ENCODE measurements around the gene CHMP1A. TPM values are rescaled to one million over a fixed set of nuclear protein-coding genes. Genes with fewer than 3 reads are reported as not detected.

Gene CHMP1A
- total RNA-seq, 1 donor from 2014 or later: 106 TPM

GRCh38 chr16:89602952-89603590, 54.4 kb downstream of the CHMP1A start:
- no peak overlapping the region for H3K4me3 Mint-ChIP-seq
- H3K27me3 Mint-ChIP-seq (ENCODE audit: low read depth): peaks cover 3% of the 10 kb centered on the region
- H3K4me1 Mint-ChIP-seq: peaks cover 8% of the 10 kb centered on the region
- TF ChIP-seq, protein P1, sequence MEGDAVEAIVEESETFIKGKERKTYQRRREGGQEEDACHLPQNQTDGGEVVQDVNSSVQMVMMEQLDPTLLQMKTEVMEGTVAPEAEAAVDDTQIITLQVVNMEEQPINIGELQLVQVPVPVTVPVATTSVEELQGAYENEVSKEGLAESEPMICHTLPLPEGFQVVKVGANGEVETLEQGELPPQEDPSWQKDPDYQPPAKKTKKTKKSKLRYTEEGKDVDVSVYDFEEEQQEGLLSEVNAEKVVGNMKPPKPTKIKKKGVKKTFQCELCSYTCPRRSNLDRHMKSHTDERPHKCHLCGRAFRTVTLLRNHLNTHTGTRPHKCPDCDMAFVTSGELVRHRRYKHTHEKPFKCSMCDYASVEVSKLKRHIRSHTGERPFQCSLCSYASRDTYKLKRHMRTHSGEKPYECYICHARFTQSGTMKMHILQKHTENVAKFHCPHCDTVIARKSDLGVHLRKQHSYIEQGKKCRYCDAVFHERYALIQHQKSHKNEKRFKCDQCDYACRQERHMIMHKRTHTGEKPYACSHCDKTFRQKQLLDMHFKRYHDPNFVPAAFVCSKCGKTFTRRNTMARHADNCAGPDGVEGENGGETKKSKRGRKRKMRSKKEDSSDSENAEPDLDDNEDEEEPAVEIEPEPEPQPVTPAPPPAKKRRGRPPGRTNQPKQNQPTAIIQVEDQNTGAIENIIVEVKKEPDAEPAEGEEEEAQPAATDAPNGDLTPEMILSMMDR (IDR thresholded peaks at IDR 0.05; ENCODE audit: unreplicated experiment): no peak
- H3K27ac Mint-ChIP-seq: peak overlapping the region; percentile 68
- H3K9me3 Mint-ChIP-seq: no peaks in the 10 kb centered on the region
- DNase-seq (ENCODE audit: low spot score in 2 of 2, unreplicated experiment in 2 of 2): no peak
- no peaks in the 10 kb centered on the region for H3K36me3 Mint-ChIP-seq

- H3K9me3 Mint-ChIP-seq: no peaks in the 10 kb centered on the region
- no peaks in the 10 kb centered on the region for H3K36me3 Mint-ChIP-seq
- peak overlapping the region; percentile 68 for H3K27ac Mint-ChIP-seq
- DNase-seq (ENCODE audit: low spot score in 2 of 2, unreplicated experiment in 2 of 2): peak; percentile 53 to 67
- TF ChIP-seq, protein P1 (IDR thresholded peaks at IDR 0.05; ENCODE audit: unreplicated experiment): no peak
- H3K4me1 Mint-ChIP-seq: peaks cover 8% of the 10 kb centered on the region
- no peak overlapping the region for H3K4me3 Mint-ChIP-seq
- H3K27me3 Mint-ChIP-seq (ENCODE audit: low read depth): peaks cover 3% of the 10 kb centered on the region
These were observed 55.1 kb downstream of the CHMP1A start for GRCh38 chr16:89602273-89602951.

DNA sequence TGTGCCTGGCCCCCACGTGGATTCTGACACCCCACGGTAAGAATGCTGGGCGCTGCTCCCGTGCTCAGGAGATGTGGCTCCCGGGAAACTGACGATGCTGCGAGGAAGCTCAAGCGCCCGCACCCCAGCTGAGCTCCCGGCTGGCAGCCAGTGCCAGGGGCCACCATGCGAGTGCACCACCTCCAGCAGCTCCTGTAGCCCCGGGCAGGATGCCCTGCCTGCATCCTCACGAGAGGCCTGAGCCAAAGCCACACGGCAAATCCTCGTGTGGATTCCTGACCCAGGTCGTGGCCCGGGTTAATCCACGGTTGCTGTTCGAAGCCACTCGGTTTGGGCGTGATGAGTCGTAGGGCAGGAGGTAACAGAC, 55.6 kb downstream of the CHMP1A start:
- DNase-seq (ENCODE audit: low spot score in 2 of 2, unreplicated experiment in 2 of 2): no peak
- H3K4me1 Mint-ChIP-seq: peaks cover 8% of the 10 kb centered on the region
- H3K4me3 Mint-ChIP-seq: no peak overlapping the region
- no peak overlapping the region for H3K27ac Mint-ChIP-seq
- TF ChIP-seq, protein P1 (IDR thresholded peaks at IDR 0.05; ENCODE audit: unreplicated experiment): no peak
- H3K27me3 Mint-ChIP-seq (ENCODE audit: low read depth): peaks cover 3% of the 10 kb centered on the region
- no peaks in the 10 kb centered on the region for H3K9me3 Mint-ChIP-seq
- H3K36me3 Mint-ChIP-seq: no peaks in the 10 kb centered on the region

DNA sequence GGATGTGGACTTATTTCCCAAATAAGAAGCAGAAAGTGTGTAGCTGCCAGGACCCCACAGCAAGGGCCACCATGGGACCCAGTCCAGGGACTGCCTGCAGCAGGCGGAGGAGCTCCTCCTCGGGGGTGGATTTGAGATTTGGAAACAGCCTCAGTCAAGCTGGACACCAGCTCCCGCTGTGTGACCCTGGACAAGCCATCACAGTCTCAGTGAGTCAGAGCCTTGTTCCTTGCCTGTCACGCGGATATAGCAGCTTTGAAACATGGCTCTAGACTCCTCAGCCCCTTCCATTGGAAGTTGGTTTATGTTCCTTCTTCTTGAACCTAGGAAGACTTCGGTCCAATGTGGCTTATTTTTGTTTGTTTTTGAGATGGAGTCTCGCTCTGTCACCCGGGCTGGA, 56.6 kb downstream of the CHMP1A start:
- H3K4me3 Mint-ChIP-seq: no peak overlapping the region
- H3K27ac Mint-ChIP-seq: no peak overlapping the region
- H3K9me3 Mint-ChIP-seq: no peaks in the 10 kb centered on the region
- TF ChIP-seq, protein P1 (IDR thresholded peaks at IDR 0.05; ENCODE audit: unreplicated experiment): no peak
- H3K27me3 Mint-ChIP-seq (ENCODE audit: low read depth): peaks cover 3% of the 10 kb centered on the region
- H3K4me1 Mint-ChIP-seq: peaks cover 8% of the 10 kb centered on the region
- no peak for DNase-seq (ENCODE audit: low spot score in 2 of 2, unreplicated experiment in 2 of 2)
- H3K36me3 Mint-ChIP-seq: no peaks in the 10 kb centered on the region

- Mint-ChIP-seq H3K4me3 (no peak overlapping the region), H3K27me3 (ENCODE audit: low read depth) (peaks cover 3% of the 10 kb centered on the region), H3K27ac (no peak overlapping the region), H3K36me3 (no peaks in the 10 kb centered on the region), H3K9me3 (no peaks in the 10 kb centered on the region), H3K4me1 (peaks cover 8% of the 10 kb centered on the region)
- no peak for DNase-seq (ENCODE audit: low spot score in 2 of 2, unreplicated experiment in 2 of 2)
- TF ChIP-seq, protein P1 (IDR thresholded peaks at IDR 0.05; ENCODE audit: unreplicated experiment): no peak
These were observed 57.1 kb downstream of the CHMP1A start for GRCh38 chr16:89600427-89600826.

Measured in mesothelial cell of epicardium (in vitro differentiated cells).